HG03097 (cell line): Measurements from ENCODE around the gene RIMOC1.
A peak's percentile ranks its signal among the peaks of the same experiment; 100 is the strongest.
"Not testable (repeated sequence)": the region's sequence is repeated elsewhere in the genome, so short reads cannot be mapped to it uniquely, and the experiment has no call there.

Source experiments
- ATAC-seq: cut with Tn5 transposase; IDR thresholded peaks from one replicate; pipeline ENCODE4 v1.9.1; 2021; ENCODE audit not compliant: unreplicated experiment, low FRiP score

Gene RIMOC1

DNA sequence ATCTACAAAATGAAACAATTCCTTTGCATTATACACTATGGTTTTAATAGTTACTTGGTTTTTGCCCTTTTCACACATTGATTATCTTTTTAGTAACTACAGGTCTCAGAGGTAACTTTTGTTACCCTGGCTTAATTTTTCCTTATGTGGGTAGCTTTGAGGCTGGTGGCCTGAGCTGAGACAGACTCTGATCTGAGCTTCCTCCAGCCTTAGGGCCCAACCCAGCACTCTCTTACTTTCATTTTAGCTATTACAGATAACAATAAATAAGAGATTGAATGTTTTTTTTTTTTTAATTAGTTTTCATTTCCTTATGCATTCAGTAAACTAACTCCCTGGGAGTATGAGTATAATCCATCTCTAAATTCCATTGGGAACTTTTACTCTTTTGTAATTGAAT is 18.9 kb upstream of the RIMOC1 start:
- no peak for ATAC-seq

DNA sequence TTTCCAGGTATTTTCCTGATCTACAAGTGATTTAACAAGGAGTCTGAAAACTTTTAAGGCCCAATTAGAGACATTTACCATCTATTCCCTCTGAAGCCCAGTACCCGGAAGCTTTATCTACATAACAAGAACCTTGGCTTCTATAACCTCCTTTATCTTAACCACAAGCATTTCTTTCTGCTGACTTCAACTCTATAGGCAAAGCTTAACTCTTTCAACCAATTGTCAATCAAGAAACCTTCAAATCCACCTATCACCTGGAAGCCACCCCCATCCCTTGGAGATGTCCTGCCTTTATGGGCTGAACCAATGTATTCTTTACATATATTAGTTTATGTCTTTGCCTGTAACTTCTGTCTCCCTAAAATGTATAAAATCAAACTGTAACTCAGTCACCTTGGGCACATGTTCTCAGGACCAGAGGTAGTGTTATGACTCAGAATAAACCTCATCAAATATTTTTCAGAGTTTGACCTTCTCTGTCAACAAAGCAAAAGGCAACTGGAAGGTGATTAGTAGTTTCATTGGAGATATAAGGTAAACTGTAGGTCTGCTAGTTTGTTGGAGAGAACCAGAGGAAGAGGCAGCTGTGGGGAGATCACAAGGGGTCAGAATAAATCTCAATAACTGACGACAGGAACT is 13.0 kb upstream of the RIMOC1 start:
- ATAC-seq = peak; percentile 41

DNA sequence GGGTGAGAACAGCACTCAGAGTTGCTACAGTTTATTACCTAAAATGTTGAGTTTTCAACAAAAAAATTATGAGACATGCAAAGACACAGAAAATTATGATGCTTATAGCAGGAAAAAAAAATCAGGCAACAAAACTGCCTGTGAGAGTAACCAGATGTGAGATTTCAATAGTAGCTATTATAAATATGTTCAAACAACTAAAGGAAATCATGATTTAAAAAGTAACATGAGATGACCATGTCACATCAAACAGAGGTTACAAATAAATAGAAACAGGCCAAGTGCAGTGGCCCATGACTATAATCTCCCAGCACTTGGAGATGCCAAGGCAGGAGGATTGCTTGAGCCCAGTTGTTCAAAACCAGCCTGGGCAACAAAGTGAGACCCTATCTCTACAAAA is 12.1 kb upstream of the RIMOC1 start:
- no peak for ATAC-seq

GRCh38 chr5:41893074-41893851 is 10.9 kb upstream of the RIMOC1 start:
- ATAC-seq = no peak

DNA sequence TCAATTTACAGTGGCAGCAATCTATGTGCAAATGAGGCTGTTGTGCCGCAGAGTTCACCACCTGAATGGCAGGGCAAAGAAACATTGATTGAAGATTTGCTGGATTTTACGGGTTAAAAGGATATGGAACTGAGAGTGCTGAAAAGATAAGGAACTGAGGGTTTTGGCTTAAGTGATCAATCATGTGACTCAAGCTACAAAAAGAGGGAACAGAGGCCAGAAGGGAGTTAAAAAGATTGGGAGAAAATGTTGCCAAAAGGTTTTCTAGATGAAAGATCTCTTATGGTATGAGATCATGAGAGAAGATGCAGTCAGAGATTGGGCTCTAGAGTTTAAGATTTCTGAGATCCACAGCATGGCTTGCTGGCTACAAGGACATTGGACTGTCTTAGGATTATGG is 7.9 kb upstream of the RIMOC1 start:
- ATAC-seq = no peak

- no peak for ATAC-seq
Measured at GRCh38 chr5:41903382-41903891, 707 bp upstream of the RIMOC1 start.

GRCh38 chr5:41906151-41906550 is 2.0 kb downstream of the RIMOC1 start:
- no peak for ATAC-seq

GRCh38 chr5:41908374-41909079 is 4.4 kb downstream of the RIMOC1 start:
- no peak for ATAC-seq

DNA sequence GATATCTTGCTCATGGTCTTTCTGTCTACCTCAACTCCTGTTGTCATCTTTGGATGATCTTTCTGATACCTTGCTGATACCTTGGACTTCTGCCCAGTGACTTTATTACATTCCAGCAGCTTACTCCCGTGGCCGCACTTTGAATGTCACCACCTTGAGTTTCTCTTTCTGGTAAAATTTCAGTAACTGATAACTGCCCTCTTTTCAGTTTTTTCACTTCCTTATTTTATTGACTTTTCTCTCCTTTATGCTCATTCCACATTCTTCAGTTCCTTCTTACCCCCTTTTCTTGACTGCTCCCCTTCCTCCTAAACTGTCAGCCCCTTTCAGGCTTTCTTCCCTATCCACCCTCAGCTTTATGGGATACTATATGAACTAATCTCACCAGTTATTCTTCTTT is 14.0 kb downstream of the RIMOC1 start:
- ATAC-seq = no peak

GRCh38 chr5:41921166-41921565 is 17.0 kb downstream of the RIMOC1 start:
- ATAC-seq = no peak

GRCh38 chr5:41921874-41922273 is 17.7 kb downstream of the RIMOC1 start:
- ATAC-seq = no peak

- ATAC-seq = no peak
Measured at GRCh38 chr5:41924526-41924871, 20.4 kb downstream of the RIMOC1 start.

- ATAC-seq = peak; percentile 94
Measured at GRCh38 chr5:41924872-41925554, 20.9 kb downstream of the RIMOC1 start, which contains the start of gene FBXO4. Gene FBXO4 (plus strand): TSS chr5:41925281. CDS start chr5:41925310, 29 bp downstream.

DNA sequence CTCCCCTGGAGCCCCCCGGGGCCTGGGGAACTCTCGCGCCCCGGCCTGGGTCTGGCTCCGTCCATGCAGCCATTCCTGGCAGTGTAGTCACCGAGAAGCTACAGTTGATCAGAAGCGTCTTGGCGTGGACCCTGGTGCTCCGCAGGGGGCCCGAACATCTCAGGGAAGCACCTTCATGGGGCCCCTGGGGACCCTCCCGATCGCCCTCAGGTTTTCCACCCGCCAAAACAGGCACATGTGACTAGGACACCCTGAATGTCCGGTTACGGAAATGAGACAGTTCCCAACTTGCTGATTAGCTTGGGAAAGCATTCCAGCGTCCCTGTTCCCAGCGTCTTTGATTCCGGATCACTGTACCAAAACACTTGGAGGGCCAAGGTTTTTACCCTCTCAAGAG is 21.4 kb downstream of the RIMOC1 start:
- ATAC-seq = peak; percentile 16

GRCh38 chr5:41927604-41928003 is 23.5 kb downstream of the RIMOC1 start:
- no peak for ATAC-seq

DNA sequence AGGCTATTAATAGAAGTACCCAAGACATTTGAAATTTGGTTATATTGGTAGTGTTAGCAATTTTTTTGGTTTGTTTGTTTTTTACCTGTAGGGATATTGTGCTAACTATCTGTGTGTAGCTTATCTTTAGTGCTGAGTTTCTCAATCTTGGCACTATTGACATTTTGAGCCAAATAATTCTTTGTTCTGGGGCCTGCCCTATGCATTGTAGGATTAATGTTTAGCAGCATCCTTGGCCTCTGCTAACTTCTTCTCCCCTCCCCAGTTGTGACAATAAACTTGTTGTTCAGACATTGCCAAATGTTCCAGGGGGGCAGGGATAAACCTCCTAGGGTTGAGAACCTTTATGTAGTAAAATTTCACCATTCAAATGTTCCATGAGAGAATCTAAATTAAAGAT is 24.9 kb downstream of the RIMOC1 start:
- ATAC-seq = no peak

GRCh38 chr5:41932770-41933169 is 28.6 kb downstream of the RIMOC1 start:
- ATAC-seq = no peak

GRCh38 chr5:41935544-41935943 is 31.4 kb downstream of the RIMOC1 start:
- no peak for ATAC-seq

DNA sequence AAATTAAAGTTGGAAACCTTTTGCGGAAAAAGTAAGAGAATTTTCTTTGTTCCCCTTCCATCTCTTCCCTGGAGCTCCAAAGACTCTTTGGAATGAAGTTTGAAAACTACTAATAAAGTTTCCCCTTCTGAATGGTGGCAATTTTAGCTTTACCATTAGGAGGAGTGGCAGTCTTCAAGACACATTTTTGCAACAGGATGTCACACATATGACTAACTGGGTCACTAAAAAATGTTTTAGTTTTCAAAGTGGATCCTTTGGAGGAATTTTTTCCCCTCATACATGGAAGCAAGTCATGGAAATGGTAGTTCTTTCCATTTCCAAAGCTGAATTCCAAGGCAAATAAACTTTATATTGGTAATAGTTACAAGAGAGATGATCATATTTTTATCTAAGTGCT is 36.5 kb downstream of the RIMOC1 start:
- ATAC-seq = no peak

GRCh38 chr5:41945332-41945955 is 41.3 kb downstream of the RIMOC1 start:
- not testable (repeated sequence) for ATAC-seq
